ENCODE results near the gene CREBBP.

DNA sequence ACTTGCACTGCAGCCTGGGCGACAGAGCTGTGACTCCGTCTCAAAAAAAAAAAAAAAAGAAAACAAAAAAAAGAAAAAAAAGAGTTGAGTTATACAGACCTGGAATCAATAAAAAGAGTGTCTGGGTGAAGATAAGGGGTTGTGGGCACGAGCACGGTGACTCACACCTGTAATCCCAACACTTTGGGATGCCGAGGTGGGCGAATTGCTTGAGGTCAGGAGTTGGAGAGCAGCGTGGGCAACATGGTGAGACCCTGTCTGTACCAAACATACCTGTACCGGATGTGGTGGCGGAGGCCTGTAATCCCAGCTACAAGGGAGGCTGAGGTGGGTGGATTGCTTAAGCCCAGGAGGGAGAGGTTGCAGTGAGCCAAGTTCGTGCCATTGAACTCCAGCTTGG is 161.9 kb downstream of the CREBBP start:
- TF ChIP-seq, protein P1, sequence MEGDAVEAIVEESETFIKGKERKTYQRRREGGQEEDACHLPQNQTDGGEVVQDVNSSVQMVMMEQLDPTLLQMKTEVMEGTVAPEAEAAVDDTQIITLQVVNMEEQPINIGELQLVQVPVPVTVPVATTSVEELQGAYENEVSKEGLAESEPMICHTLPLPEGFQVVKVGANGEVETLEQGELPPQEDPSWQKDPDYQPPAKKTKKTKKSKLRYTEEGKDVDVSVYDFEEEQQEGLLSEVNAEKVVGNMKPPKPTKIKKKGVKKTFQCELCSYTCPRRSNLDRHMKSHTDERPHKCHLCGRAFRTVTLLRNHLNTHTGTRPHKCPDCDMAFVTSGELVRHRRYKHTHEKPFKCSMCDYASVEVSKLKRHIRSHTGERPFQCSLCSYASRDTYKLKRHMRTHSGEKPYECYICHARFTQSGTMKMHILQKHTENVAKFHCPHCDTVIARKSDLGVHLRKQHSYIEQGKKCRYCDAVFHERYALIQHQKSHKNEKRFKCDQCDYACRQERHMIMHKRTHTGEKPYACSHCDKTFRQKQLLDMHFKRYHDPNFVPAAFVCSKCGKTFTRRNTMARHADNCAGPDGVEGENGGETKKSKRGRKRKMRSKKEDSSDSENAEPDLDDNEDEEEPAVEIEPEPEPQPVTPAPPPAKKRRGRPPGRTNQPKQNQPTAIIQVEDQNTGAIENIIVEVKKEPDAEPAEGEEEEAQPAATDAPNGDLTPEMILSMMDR (IDR thresholded peaks at IDR 0.05; ENCODE audit: low read length) = no peak
- TF ChIP-seq EZH2 (IDR thresholded peaks at IDR 0.05; ENCODE audit: borderline replicate concordance, low read length) = no peak
